GM12878 (cell line): ENCODE data around the gene HRH2. TPM values are rescaled to one million over a fixed set of nuclear protein-coding genes. Genes with fewer than 3 reads are reported as not detected.

Source experiments
- ATAC-seq: fragments of 200-7000 bp; cut with Tn5 transposase; 3 replicates; pipeline ENCODE4 v1.9.1; 2020; ENCODE audit warnings: mild to moderate bottlenecking, moderate library complexity
- BruUV-seq: library from RNA; stranded (reverse); fragments of 400-500 nt; replicated peaks from 2 replicates; lab custom pipeline; 2021; lab: Mats Ljungman, UMichigan
- CTCF ChIA-PET: fragments of 300-600 bp; sonication (Branson Sonifier 250); formaldehyde crosslinking; extraction: SDS; loops from one replicate; lab custom pipeline; 2021; ENCODE audit warnings: inconsistent platforms; lab: Yijun Ruan, JAX
- POLR2A ChIA-PET: fragments of 350-600 bp; formaldehyde crosslinking; extraction: SDS; loops from one replicate; lab custom pipeline; 2021; ENCODE audit warnings: inconsistent platforms; lab: Charles Lee
- RAD21 ChIA-PET: fragments of 300-600 bp; sonication (Branson Sonifier 250); formaldehyde crosslinking; loops from one replicate; lab custom pipeline; 2023; ENCODE audit warnings: antibody characterized with exemption; ENCODE audit not compliant: unreplicated experiment; lab: Charles Lee
- SMC1A ChIA-PET: fragments of 300-600 bp; sonication (Branson Sonifier 250); formaldehyde crosslinking; loops from one replicate; lab custom pipeline; 2023; ENCODE audit not compliant: unreplicated experiment, uncharacterized antibody; lab: Charles Lee
- DNase-seq: peaks from one replicate; pipeline ENCODE4 v3.0.0-alpha.2; 2011; ENCODE audit warnings: low read depth, low spot score
- FAIRE-seq: peaks from 3 replicates; lab custom pipeline; 2011; peaks lifted over from hg19 to GRCh38; lab: Jason Lieb, UNC
- H2AFZ ChIP-seq: 2 replicates; pipeline ENCODE4 v1.6.0; 2011; ENCODE audit warnings: low read depth, low read length, control low read depth; ENCODE audit not compliant: control insufficient read depth
- H3K27ac ChIP-seq: 2 replicates; pipeline ENCODE4 v1.5.1; 2011; ENCODE audit warnings: control low read depth; ENCODE audit not compliant: control insufficient read depth, insufficient read depth
- H3K27me3 ChIP-seq, 2 experiments: replicated peaks in 1 of 2; 2 replicates each; pipeline versions ENCODE4 v1.6.0 to v1.6.1; 2011; ENCODE audit warnings: low read length in 1 of 2; ENCODE audit not compliant: control insufficient read depth in 2 of 2, insufficient read depth in 2 of 2
- H3K36me3 ChIP-seq, 2 experiments: 2 replicates each; pipeline ENCODE4 v1.5.1; 2011; ENCODE audit warnings: low read length in 1 of 2; ENCODE audit not compliant: control insufficient read depth in 2 of 2, insufficient read depth in 2 of 2
- H3K4me1 ChIP-seq: 2 replicates; pipeline ENCODE4 v1.6.1; 2011; ENCODE audit warnings: mild to moderate bottlenecking, low read length, moderate library complexity, mixed read lengths; ENCODE audit not compliant: control insufficient read depth, insufficient read depth
- H3K4me2 ChIP-seq: 2 replicates; pipeline ENCODE4 v1.6.0; 2011; ENCODE audit warnings: control low read depth; ENCODE audit not compliant: control insufficient read depth, insufficient read depth
- H3K4me3 ChIP-seq: fragments of 200-600 bp; sonication (generic); 2 replicates; pipeline ENCODE4 v1.5.1; 2016
- H3K79me2 ChIP-seq: 2 replicates; pipeline ENCODE4 v1.6.0; 2011; ENCODE audit warnings: low read length; ENCODE audit not compliant: control insufficient read depth, insufficient read depth
- H3K9ac ChIP-seq: 2 replicates; pipeline ENCODE4 v1.8.0; 2011; ENCODE audit warnings: low read length, control low read depth, mixed read lengths; ENCODE audit not compliant: control insufficient read depth, insufficient read depth
- H3K9me3 ChIP-seq: replicated peaks from 3 replicates; pipeline ENCODE4 v1.5.1; 2011; ENCODE audit warnings: mild to moderate bottlenecking, low read length; ENCODE audit not compliant: control insufficient read depth, insufficient read depth
- H4K20me1 ChIP-seq: 2 replicates; pipeline ENCODE4 v1.6.0; 2011; ENCODE audit not compliant: control insufficient read depth, insufficient read depth
- BRCA1 ChIP-seq: IDR thresholded peaks from 2 replicates; pipeline ENCODE4 v1.6.1; 2011; ENCODE audit warnings: low read depth, low read length, improper control_type of control experiment
- CEBPB ChIP-seq, 2 experiments: fragments of 150-350 bp in 1 of 2; IDR thresholded peaks; 2 replicates each; pipeline ENCODE4 v1.6.1; 2012 to 2014; ENCODE audit warnings: low read depth in 2 of 2, low read length in 2 of 2, borderline replicate concordance in 1 of 2, inconsistent platforms in 1 of 2
- CHD4 ChIP-seq: fragments of 200-600 bp; sonication (generic); IDR thresholded peaks from 2 replicates; pipeline ENCODE4 v1.6.1; 2016; ENCODE audit warnings: mild to moderate bottlenecking
- CREB1 ChIP-seq: IDR thresholded peaks from 2 replicates; pipeline ENCODE4 v1.6.1; 2012; ENCODE audit warnings: low read depth, mild to moderate bottlenecking, inconsistent platforms
- EED ChIP-seq: sonication (generic); IDR thresholded peaks from 2 replicates; pipeline ENCODE4 v1.6.1; 2016; ENCODE audit warnings: antibody characterized with exemption, low read depth
- NBN ChIP-seq: fragments of 450-650 bp; IDR thresholded peaks from 2 replicates; pipeline ENCODE4 v1.6.1; 2016
- RAD21 ChIP-seq: IDR thresholded peaks from 2 replicates; pipeline ENCODE4 v1.6.1; 2011; ENCODE audit warnings: mild to moderate bottlenecking, low read depth, low read length, moderate library complexity; ENCODE audit not compliant: insufficient read depth
- RELA ChIP-seq: fragments of 450-650 bp; IDR thresholded peaks from 2 replicates; pipeline ENCODE4 v1.8.0; 2014; ENCODE audit warnings: borderline replicate concordance; ENCODE audit not compliant: partially characterized antibody
- SIX5 ChIP-seq: IDR thresholded peaks from 2 replicates; pipeline ENCODE4 v1.6.1; 2011; ENCODE audit warnings: mild to moderate bottlenecking, low read depth, low read length, moderate library complexity; ENCODE audit not compliant: severe bottlenecking
- SMAD1 ChIP-seq: fragments of 450-650 bp; IDR thresholded peaks from 2 replicates; pipeline ENCODE4 v1.6.1; 2018; ENCODE audit warnings: mild to moderate bottlenecking, low read depth; ENCODE audit not compliant: partially characterized antibody
- SMC3 ChIP-seq: IDR thresholded peaks from 2 replicates; pipeline ENCODE4 v1.6.1; 2011; ENCODE audit warnings: low read length, improper control_type of control experiment, borderline replicate concordance
- TARDBP ChIP-seq: IDR thresholded peaks from 2 replicates; pipeline ENCODE4 v1.6.1; 2016; ENCODE audit warnings: borderline replicate concordance
- ZBED1 ChIP-seq: IDR thresholded peaks from 2 replicates; pipeline ENCODE4 v1.6.1; 2016; ENCODE audit warnings: borderline replicate concordance
- ZNF207 ChIP-seq: fragments of 450-650 bp; IDR thresholded peaks from 2 replicates; pipeline ENCODE4 v1.6.1; 2014; ENCODE audit warnings: antibody characterized with exemption, mild to moderate bottlenecking, borderline replicate concordance
- ZNF622 ChIP-seq: fragments of 450-650 bp; IDR thresholded peaks from 2 replicates; pipeline ENCODE4 v1.6.1; 2017; ENCODE audit warnings: mild to moderate bottlenecking, inconsistent platforms
- WGBS: methylation state at CpG from one replicate; pipeline ENCODE4 v1.1.6; 2016; ENCODE audit warnings: low lambda C conversion rate; ENCODE audit not compliant: insufficient replicate concordance, insufficient coverage; ENCODE audit errors: missing lambda C conversion rate; 5-methylcytosine and 5-hydroxymethylcytosine counted together
- in situ Hi-C: fragments of 300-500 bp; cut with MboI; formaldehyde crosslinking; loops from 9 replicates; pipeline ENCODE4 v1.14.3; 2018; ENCODE audit warnings: mixed read lengths
- intact Hi-C: fragments of 100-400 bp; cut with micrococcal nuclease; formaldehyde crosslinking; loops from one replicate; pipeline ENCODE4 v1.14.2; 2022; ENCODE audit not compliant: unreplicated experiment
- polyA plus RNA-seq, 11 experiments: library from polyadenylated mRNA; depleted of rRNA in 4 of 11; unstranded in 6 of 11; stranded (reverse) in 5 of 11; fragments of >200 nt; fragmentation: Nextera tagmentation in 4 of 11; fragmentation: Illumina TruSeq in 1 of 11; extraction: Ambion mirVana in 4 of 11; extraction: Trizol in 1 of 11; gene quantifications; 1 replicate in 1 of 11; 2 replicates in 10 of 11; pipeline versions ENCODE4 v1.2.1 to v1.2.3, GENCODE V29; 2011 to 2016; ENCODE audit warnings: inconsistent platforms in 2 of 11, missing spikeins in 2 of 11, low read depth in 1 of 11
- total RNA-seq, 4 experiments: library from RNA; depleted of rRNA in 3 of 4; stranded (reverse); fragments of >200 nt in 3 of 4; fragmentation: Illumina TruSeq in 1 of 4; extraction: Trizol in 1 of 4; gene quantifications; 2 replicates each; pipeline versions ENCODE4 v1.2.1 to v1.2.3, GENCODE V29; 2013 to 2021
- TF ChIP-seq, protein P1 (sequence below): fragments of 450-650 bp; IDR thresholded peaks from 2 replicates; pipeline ENCODE4 v1.6.1; 2017; ENCODE audit warnings: borderline replicate concordance
- TF ChIP-seq, protein P2 (sequence below): IDR thresholded peaks from 2 replicates; pipeline ENCODE4 v1.6.1; 2012; ENCODE audit warnings: low read length, inconsistent platforms
- TF ChIP-seq, protein P3 (sequence below): fragments of 450-650 bp; conservative IDR thresholded peaks from 2 replicates; pipeline ENCODE4 v1.6.1; 2017; ENCODE audit warnings: mild to moderate bottlenecking, moderate library complexity
- TF ChIP-seq, protein P4 (sequence below): fragments of 450-650 bp; formaldehyde crosslinking; IDR thresholded peaks from 2 replicates; pipeline ENCODE4 v1.5.0; 2022; ENCODE audit warnings: mild to moderate bottlenecking, missing genetic modification characterization

Gene HRH2
- total and polyA plus RNA-seq, 10 of the 15 experiments (the other 5 are each of a cell fraction or from before 2014, with no cell fraction given) = 0.01 to 0.05 (median 0.03) TPM; not detected in 7

DNA sequence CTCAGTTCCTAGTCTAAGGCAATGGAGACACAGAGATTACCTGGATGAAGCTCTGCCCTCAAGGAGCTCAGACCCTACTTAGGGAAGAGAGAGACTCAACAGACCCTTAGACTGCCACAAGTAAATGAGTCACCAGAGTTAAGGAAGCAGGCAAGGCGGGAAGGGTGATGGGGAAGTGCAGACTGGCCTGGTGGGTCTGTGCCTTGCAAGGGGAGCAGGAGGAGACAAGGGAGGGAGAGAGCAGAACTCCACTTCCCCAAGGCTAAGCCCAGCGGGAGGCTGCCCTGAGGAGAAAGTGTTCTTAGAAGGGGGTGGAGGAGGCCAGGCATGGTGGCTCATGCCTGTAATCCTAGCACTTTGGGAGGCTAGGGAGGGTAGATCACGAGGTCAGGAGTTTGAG, 83.7 kb downstream of the HRH2 start:
- Histone ChIP-seq H4K20me1 (no peaks in the 10 kb centered on the region), H3K27ac (no peak overlapping the region), H3K9ac (no peak overlapping the region), H3K4me3 (no peak overlapping the region), H3K36me3 (no peaks in the 10 kb centered on the region), H3K27me3 (peaks cover 3 to 4% of the 10 kb centered on the region in 2 experiments; a peak in 3 of 4 replicates), H3K9me3 (no peaks in the 10 kb centered on the region), H3K79me2 (no peaks in the 10 kb centered on the region), H2AFZ (no peak overlapping the region), H3K4me2 (no peak overlapping the region), H3K4me1 (no peaks in the 10 kb centered on the region)
- POLR2A ChIA-PET = no interaction called here
- ATAC-seq = no peak
- WGBS = 1% methylated on average over 3 of the region's 3 CpGs
- no TSS peak for BruUV-seq
- CTCF ChIA-PET = interaction anchor here (0.8 kb wide), 1 partner anchor 9 kb away, joined by 4 read pairs; no protein-coding TSS in a partner anchor
- TF ChIP-seq ZBED1 = no peak
- TF ChIP-seq, protein P1, sequence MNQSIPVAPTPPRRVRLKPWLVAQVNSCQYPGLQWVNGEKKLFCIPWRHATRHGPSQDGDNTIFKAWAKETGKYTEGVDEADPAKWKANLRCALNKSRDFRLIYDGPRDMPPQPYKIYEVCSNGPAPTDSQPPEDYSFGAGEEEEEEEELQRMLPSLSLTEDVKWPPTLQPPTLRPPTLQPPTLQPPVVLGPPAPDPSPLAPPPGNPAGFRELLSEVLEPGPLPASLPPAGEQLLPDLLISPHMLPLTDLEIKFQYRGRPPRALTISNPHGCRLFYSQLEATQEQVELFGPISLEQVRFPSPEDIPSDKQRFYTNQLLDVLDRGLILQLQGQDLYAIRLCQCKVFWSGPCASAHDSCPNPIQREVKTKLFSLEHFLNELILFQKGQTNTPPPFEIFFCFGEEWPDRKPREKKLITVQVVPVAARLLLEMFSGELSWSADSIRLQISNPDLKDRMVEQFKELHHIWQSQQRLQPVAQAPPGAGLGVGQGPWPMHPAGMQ = no peak
- TF ChIP-seq, protein P2, sequence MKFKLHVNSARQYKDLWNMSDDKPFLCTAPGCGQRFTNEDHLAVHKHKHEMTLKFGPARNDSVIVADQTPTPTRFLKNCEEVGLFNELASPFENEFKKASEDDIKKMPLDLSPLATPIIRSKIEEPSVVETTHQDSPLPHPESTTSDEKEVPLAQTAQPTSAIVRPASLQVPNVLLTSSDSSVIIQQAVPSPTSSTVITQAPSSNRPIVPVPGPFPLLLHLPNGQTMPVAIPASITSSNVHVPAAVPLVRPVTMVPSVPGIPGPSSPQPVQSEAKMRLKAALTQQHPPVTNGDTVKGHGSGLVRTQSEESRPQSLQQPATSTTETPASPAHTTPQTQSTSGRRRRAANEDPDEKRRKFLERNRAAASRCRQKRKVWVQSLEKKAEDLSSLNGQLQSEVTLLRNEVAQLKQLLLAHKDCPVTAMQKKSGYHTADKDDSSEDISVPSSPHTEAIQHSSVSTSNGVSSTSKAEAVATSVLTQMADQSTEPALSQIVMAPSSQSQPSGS = no peak
- no peak for TF ChIP-seq CHD4
- no peak for TF ChIP-seq EED
- TF ChIP-seq, protein P3, sequence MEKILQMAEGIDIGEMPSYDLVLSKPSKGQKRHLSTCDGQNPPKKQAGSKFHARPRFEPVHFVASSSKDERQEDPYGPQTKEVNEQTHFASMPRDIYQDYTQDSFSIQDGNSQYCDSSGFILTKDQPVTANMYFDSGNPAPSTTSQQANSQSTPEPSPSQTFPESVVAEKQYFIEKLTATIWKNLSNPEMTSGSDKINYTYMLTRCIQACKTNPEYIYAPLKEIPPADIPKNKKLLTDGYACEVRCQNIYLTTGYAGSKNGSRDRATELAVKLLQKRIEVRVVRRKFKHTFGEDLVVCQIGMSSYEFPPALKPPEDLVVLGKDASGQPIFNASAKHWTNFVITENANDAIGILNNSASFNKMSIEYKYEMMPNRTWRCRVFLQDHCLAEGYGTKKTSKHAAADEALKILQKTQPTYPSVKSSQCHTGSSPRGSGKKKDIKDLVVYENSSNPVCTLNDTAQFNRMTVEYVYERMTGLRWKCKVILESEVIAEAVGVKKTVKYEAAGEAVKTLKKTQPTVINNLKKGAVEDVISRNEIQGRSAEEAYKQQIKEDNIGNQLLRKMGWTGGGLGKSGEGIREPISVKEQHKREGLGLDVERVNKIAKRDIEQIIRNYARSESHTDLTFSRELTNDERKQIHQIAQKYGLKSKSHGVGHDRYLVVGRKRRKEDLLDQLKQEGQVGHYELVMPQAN = no peak
- no peak for TF ChIP-seq SIX5
- TF ChIP-seq ZNF622 = no peak
- no peak for TF ChIP-seq SMAD1
- TF ChIP-seq BRCA1 = no peak
- no peak for TF ChIP-seq CEBPB (IDR thresholded peaks at IDR 0.05; ENCODE audit: borderline replicate concordance in 1 of 2, low read depth in 2 of 2, low read length in 2 of 2)
- no peak for TF ChIP-seq SMC3
- no peak for TF ChIP-seq ZNF207
- TF ChIP-seq, protein P4, sequence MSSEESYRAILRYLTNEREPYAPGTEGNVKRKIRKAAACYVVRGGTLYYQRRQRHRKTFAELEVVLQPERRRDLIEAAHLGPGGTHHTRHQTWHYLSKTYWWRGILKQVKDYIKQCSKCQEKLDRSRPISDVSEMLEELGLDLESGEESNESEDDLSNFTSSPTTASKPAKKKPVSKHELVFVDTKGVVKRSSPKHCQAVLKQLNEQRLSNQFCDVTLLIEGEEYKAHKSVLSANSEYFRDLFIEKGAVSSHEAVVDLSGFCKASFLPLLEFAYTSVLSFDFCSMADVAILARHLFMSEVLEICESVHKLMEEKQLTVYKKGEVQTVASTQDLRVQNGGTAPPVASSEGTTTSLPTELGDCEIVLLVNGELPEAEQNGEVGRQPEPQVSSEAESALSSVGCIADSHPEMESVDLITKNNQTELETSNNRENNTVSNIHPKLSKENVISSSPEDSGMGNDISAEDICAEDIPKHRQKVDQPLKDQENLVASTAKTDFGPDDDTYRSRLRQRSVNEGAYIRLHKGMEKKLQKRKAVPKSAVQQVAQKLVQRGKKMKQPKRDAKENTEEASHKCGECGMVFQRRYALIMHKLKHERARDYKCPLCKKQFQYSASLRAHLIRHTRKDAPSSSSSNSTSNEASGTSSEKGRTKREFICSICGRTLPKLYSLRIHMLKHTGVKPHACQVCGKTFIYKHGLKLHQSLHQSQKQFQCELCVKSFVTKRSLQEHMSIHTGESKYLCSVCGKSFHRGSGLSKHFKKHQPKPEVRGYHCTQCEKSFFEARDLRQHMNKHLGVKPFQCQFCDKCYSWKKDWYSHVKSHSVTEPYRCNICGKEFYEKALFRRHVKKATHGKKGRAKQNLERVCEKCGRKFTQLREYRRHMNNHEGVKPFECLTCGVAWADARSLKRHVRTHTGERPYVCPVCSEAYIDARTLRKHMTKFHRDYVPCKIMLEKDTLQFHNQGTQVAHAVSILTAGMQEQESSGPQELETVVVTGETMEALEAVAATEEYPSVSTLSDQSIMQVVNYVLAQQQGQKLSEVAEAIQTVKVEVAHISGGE (CRISPR knock-in tag) = no peak
- no peak for TF ChIP-seq RAD21
- TF ChIP-seq TARDBP = no peak
- TF ChIP-seq NBN = no peak
- no peak for TF ChIP-seq CREB1
- TF ChIP-seq RELA = no peak
- SMC1A ChIA-PET = no interaction called here
- RAD21 ChIA-PET = no interaction called here
- intact Hi-C loops = no loop called here
- in situ Hi-C loops = loop anchor here (25.0 kb wide), 1 partner anchor 846 kb away; no protein-coding TSS in a partner anchor
- no peak for FAIRE-seq
- DNase-seq = no peak
